ENCODE results near the gene GEMIN5. TPM values are rescaled to one million over a fixed set of nuclear protein-coding genes. Genes with fewer than 3 reads are reported as not detected.
A peak's percentile ranks its signal among the peaks of the same experiment; 100 is the strongest.

GEMIN5 gene
- polyA plus RNA-seq, 6 donors from 2014 or later, result 3.5 to 16.3 (median 10.7) TPM

DNA sequence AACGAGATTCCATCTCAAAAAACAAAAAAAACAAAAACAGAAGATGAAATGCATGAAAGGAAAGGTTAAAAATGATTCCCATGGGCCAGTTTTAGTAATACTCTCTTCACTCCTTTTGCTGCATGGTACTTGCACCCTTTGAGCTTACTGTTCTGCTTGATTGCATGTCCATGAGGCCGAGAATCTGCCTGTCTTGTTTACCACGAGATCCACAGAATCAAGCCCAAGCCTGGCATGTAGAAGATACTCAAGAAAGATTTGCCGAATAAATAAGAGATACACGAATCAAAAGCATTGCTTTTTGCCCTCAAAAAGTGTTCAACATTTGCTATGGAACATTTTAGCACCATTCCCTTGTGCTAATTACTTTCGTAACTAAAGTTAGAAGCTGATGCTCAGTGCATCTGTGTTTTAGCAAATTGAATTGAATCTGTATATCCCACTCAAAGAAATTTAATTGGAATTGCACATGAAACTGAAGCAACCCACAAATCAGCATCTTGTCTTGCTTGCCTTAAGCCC, 88.7 kb downstream of the GEMIN5 start:
- DNase-seq (no peak), ATAC-seq (ENCODE audit: low read depth in 2 of 2) (no peak)
- no peak overlapping the region for H3K4me3 Mint-ChIP-seq
- no peaks in the 10 kb centered on the region for H3K27me3 Mint-ChIP-seq
- no peaks in the 10 kb centered on the region for H3K9me3 Mint-ChIP-seq
- no peak overlapping the region for H3K27ac Mint-ChIP-seq
- no peaks in the 10 kb centered on the region for H3K36me3 Mint-ChIP-seq
- peaks cover 0 to 10% (median 5%) of the 10 kb centered on the region in 3 donors for H3K4me1 Mint-ChIP-seq

DNA sequence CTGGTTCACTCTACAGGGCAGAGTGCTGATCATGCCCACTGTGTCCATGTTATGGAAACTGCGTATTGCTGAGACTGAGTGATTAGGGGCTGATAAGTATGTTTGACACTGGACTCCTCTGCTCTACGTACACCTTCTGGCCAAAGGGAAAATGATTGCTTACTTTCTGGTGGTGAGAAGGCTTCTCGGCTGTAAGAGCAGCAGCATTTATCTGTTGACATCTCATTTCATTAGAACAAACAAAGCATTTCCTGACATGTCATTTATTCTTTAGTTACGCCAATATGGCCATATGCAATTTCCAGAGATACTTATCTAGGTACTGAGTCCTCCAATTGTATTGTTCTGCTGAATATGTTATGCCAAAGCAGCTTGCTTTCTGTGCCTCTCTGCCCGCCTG, 93.2 kb downstream of the GEMIN5 start:
- H3K36me3 Mint-ChIP-seq, result no peaks in the 10 kb centered on the region

DNA sequence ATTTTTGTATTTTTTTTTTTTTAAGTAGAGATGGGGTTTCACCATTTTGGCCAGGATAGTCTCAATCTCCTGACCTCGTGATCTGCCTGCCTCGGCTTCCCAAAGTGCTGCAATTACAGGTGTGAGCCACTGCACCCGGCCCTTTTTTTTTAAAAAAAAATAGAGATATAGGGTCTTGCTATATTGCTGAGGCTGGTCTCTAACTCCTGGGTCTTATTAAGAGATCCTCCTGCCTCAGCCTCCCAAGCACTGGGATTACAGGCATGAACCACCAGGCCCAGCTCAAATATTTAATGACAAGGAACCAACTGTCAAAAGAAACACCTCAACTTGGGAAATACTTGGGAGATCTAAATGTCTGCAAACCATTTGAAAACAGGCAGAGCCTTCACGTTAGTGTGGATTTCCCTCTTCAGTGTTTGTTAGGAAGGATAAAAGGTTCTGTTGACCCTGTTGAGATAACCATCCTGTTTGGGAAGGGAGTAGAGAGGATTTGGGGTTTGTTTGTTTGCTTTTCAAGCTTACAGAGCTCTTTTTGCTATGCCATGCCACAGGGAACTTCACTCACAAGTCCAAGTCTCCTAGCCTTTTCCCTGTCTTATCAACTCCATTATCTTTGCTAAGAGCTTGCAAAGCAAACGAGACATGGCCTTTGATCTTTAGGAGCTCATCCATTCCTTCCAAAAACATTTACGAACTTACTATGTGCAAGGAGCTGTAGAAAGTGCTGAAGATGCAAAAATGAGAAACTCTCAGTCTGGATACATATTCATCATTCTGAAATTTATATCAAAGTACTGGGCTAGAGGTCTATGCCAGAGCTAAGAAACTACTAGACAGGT, 95.1 kb downstream of the GEMIN5 start:
- no peaks in the 10 kb centered on the region for H3K36me3 Mint-ChIP-seq
- no peaks in the 10 kb centered on the region for H3K4me1 Mint-ChIP-seq
- ATAC-seq (ENCODE audit: low read depth in 2 of 2) (no peak), DNase-seq (no peak)
- no peaks in the 10 kb centered on the region for H3K27me3 Mint-ChIP-seq
- no peaks in the 10 kb centered on the region for H3K9me3 Mint-ChIP-seq
- H3K27ac Mint-ChIP-seq, result peak overlapping the region in 1 of 6 donors; percentile 59
- H3K4me3 Mint-ChIP-seq, result no peak overlapping the region

More for the DNA sequence above, 93.2 kb downstream of the GEMIN5 start:
- Mint-ChIP-seq H3K27me3 (no peaks in the 10 kb centered on the region), H3K4me1 (no peaks in the 10 kb centered on the region), H3K4me3 (no peak overlapping the region), H3K27ac (peak overlapping the region in 1 of 6 donors; percentile 3), H3K9me3 (no peaks in the 10 kb centered on the region)
- no peak for DNase-seq
- no peak for ATAC-seq (ENCODE audit: low read depth in 2 of 2)

DNA sequence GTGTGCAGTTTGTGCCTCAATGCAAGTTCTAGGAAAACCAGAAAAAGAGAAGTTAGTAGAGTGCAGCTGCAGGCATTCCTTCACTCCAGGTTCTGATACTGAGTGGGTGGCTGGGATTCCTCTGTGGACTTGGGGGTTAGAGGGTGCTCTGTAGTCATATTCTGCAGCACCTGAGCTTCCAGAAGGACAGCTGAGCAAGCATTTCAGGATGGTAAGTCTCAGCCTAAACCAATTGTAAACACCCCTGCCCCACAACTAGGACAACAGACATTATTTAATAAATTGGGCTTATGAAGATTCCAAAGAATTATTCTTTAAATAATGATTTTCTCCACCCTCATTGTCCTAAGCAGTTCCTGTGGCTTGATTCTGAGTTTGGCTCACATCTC, 96.7 kb downstream of the GEMIN5 start:
- H3K4me1 Mint-ChIP-seq, result no peaks in the 10 kb centered on the region
- no peaks in the 10 kb centered on the region for H3K9me3 Mint-ChIP-seq
- DNase-seq, result no peak

DNA sequence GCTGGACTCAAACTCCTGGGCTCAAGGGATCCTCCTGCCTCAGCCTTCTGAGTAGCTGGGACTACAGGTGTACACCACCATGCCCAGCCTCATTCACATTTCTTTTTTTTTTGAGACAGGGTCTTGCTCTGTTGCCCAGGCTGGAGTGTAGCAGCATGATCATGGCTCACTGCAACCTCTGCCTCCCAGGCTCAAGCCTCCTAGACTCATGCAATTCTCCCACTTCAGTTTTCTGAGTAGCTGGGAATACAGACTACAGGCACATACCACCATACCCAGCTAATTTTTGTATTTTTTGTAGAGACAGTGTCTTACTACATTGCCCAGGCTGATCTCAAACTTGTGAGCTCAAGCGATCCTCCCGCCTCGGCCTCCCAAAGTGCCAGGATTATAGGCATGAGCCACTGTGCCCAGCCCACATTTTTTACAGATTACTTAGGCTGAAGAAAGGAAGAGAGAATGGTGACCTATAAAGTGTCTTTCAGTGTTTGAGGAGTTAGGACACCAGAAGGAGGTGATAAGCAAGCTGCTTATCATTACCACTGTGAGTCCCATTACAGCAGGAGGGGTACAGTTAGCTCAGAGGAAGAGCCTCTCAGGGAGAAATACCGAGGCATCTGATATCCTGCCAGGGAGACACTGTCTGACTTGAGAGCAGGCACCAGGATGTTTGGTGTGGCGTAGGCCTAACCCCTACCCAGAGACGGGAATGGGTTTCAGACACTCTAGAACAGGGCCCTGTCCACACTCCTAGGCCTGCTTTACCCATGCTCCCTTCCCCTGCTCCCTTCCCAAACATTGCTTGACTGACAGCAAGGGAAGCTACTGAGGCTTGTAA, 97.4 kb downstream of the GEMIN5 start:
- Mint-ChIP-seq H3K4me3 (no peak overlapping the region), H3K27ac (peak overlapping the region in 1 of 6 donors; percentile 1), H3K4me1 (no peaks in the 10 kb centered on the region), H3K27me3 (no peaks in the 10 kb centered on the region), H3K9me3 (no peaks in the 10 kb centered on the region), H3K36me3 (no peaks in the 10 kb centered on the region)
- DNase-seq (no peak), ATAC-seq (ENCODE audit: low read depth in 2 of 2) (no peak)

More for the DNA sequence above, 96.7 kb downstream of the GEMIN5 start:
- no peaks in the 10 kb centered on the region for H3K36me3 Mint-ChIP-seq
- no peak overlapping the region for H3K4me3 Mint-ChIP-seq
- no peak for ATAC-seq (ENCODE audit: low read depth in 2 of 2)
- peak overlapping the region in 1 of 6 donors; percentile 29 for H3K27ac Mint-ChIP-seq
- H3K27me3 Mint-ChIP-seq, result no peaks in the 10 kb centered on the region

Other genes starting within 250 kb of the GEMIN5 start
- gene LARP1, start 182.8 kb downstream of the GEMIN5 start, polyA plus RNA-seq (ENCODE audit: low read depth in 6 of 6), result 10 to 100 TPM in 4 of 6 donors, 1 to 10 TPM in 2; 4.3 to 22.7 (median 11.1) TPM
- gene FAXDC2, start 87.6 kb downstream of the GEMIN5 start, polyA plus RNA-seq (ENCODE audit: low read depth in 6 of 6), result 1 to 10 TPM in 3 of 6 donors, under 1 TPM in 2, not detected in 1; 0.34 to 3.6 (median 1.3) TPM
- gene CNOT8, start 79.6 kb downstream of the GEMIN5 start, polyA plus RNA-seq (ENCODE audit: low read depth in 6 of 6), result 100 to 1,000 TPM; 155 to 240 (median 185) TPM
- gene MRPL22, start 2.9 kb upstream of the GEMIN5 start, polyA plus RNA-seq (ENCODE audit: low read depth in 6 of 6), result 100 to 1,000 TPM in 2 of 6 donors, 10 to 100 TPM in 4; 77.2 to 107 (median 86.9) TPM
- under 1 TPM in 1 of 6 donors, not detected in 5; 0.16 TPM for gene KIF4B, start 75.5 kb upstream of the GEMIN5 start, polyA plus RNA-seq (ENCODE audit: low read depth in 6 of 6)